K562 (cell line): Measurements from ENCODE around the gene PPM1N. TPM values are rescaled to one million over a fixed set of nuclear protein-coding genes. Genes with fewer than 3 reads are reported as not detected.

Source experiments
- ADNP ChIP-seq: fragments of 200-800 bp; sonication (Bioruptor generic); IDR thresholded peaks from 2 replicates; pipeline ENCODE4 v1.6.1; 2016; ENCODE audit warnings: missing genetic modification characterization, missing compliant biosample characterization
- CBFB ChIP-seq: sonication (generic); formaldehyde crosslinking; IDR thresholded peaks from 2 replicates; pipeline ENCODE4 v1.4.0; 2020; ENCODE audit warnings: mild to moderate bottlenecking, missing genetic modification reagents
- E2F8 ChIP-seq: fragments of 450-650 bp; IDR thresholded peaks from 2 replicates; pipeline ENCODE4 v1.7.1; 2018; ENCODE audit warnings: mild to moderate bottlenecking, low read depth; ENCODE audit not compliant: partially characterized antibody
- ID3 ChIP-seq, 2 experiments: fragments of 250-450 bp in 1 of 2; fragments of 450-650 bp in 1 of 2; sonication (Bioruptor Pico) in 1 of 2; IDR thresholded peaks; 2 replicates each; pipeline versions ENCODE4 v1.6.1 to v1.8.0; 2016 to 2021; ENCODE audit warnings: mild to moderate bottlenecking in 2 of 2, moderate library complexity in 2 of 2, missing compliant biosample characterization in 1 of 2, missing genetic modification characterization in 1 of 2
- MBD2 ChIP-seq: sonication (generic); IDR thresholded peaks from 2 replicates; pipeline ENCODE4 v1.6.1; 2016; ENCODE audit warnings: low read depth, borderline replicate concordance
- NCOA6 ChIP-seq: fragments of 450-650 bp; IDR thresholded peaks from 2 replicates; pipeline ENCODE4 v1.6.1; 2017; ENCODE audit warnings: mild to moderate bottlenecking
- NR3C1 ChIP-seq: sonication (generic); formaldehyde crosslinking; IDR thresholded peaks from 2 replicates; pipeline ENCODE4 v1.8.1; 2022; ENCODE audit warnings: missing genetic modification reagents
- PHB2 ChIP-seq: fragments of 450-650 bp; IDR thresholded peaks from 2 replicates; pipeline ENCODE4 v1.6.1; 2017; ENCODE audit warnings: low read depth
- POLR2G ChIP-seq: fragments of 200-400 bp; formaldehyde crosslinking; IDR thresholded peaks from 2 replicates; pipeline ENCODE4 v1.6.1; 2017; ENCODE audit warnings: low read depth, mild to moderate bottlenecking, antibody characterized with exemption, low read length, moderate library complexity
- SIN3A ChIP-seq, 2 experiments: fragments of 150-350 bp in 1 of 2; IDR thresholded peaks; 2 replicates each; pipeline ENCODE4 v1.6.1; 2011 to 2016; ENCODE audit warnings: borderline replicate concordance in 2 of 2, low read depth in 2 of 2, low read length in 2 of 2, mild to moderate bottlenecking in 2 of 2, moderate library complexity in 2 of 2; ENCODE audit not compliant: control insufficient read depth in 1 of 2
- SRSF3 ChIP-seq: fragments of 200-400 bp; formaldehyde crosslinking; IDR thresholded peaks from 2 replicates; pipeline ENCODE4 v1.6.1; 2016; ENCODE audit warnings: mild to moderate bottlenecking, low read length, moderate library complexity; ENCODE audit not compliant: insufficient read depth
- TCF7 ChIP-seq: sonication (generic); IDR thresholded peaks from 2 replicates; pipeline ENCODE4 v1.6.1; 2016; ENCODE audit warnings: antibody characterized with exemption, borderline replicate concordance
- TOE1 ChIP-seq, 2 experiments: fragments of 450-650 bp in 1 of 2; sonication (generic) in 1 of 2; formaldehyde crosslinking in 1 of 2; IDR thresholded peaks; 2 replicates each; pipeline versions ENCODE4 v1.7.1 to v1.8.0; 2016 to 2022; ENCODE audit warnings: borderline replicate concordance in 2 of 2, mild to moderate bottlenecking in 2 of 2, antibody characterized with exemption in 1 of 2, inconsistent platforms in 1 of 2, low read depth in 1 of 2, missing genetic modification reagents in 1 of 2, moderate library complexity in 1 of 2
- ZBTB11 ChIP-seq, 3 experiments: fragments of 200-800 bp in 1 of 3; fragments of 250-450 bp in 1 of 3; fragments of 450-650 bp in 1 of 3; sonication (Bioruptor Pico) in 1 of 3; sonication (Bioruptor generic) in 1 of 3; formaldehyde crosslinking in 1 of 3; IDR thresholded peaks; 2 replicates each; pipeline versions ENCODE4 v1.6.1 to v1.8.0; 2016 to 2022; ENCODE audit warnings: mild to moderate bottlenecking in 2 of 3, missing genetic modification characterization in 2 of 3, missing compliant biosample characterization in 1 of 3, moderate library complexity in 1 of 3
- ZNF232 ChIP-seq: sonication (generic); formaldehyde crosslinking; IDR thresholded peaks from 2 replicates; pipeline ENCODE4 v1.8.0; 2022; ENCODE audit warnings: mild to moderate bottlenecking, missing genetic modification reagents
- ZNF263 ChIP-seq: sonication (generic); formaldehyde crosslinking; IDR thresholded peaks from 2 replicates; pipeline ENCODE4 v1.8.0; 2022; ENCODE audit warnings: mild to moderate bottlenecking, missing genetic modification reagents, borderline replicate concordance
- ZNF431 ChIP-seq: sonication (generic); formaldehyde crosslinking; IDR thresholded peaks from 2 replicates; pipeline ENCODE4 v1.8.0; 2022; ENCODE audit warnings: mild to moderate bottlenecking, missing genetic modification reagents
- ZNF511 ChIP-seq: sonication (generic); formaldehyde crosslinking; IDR thresholded peaks from 2 replicates; pipeline ENCODE4 v1.8.0; 2022; ENCODE audit warnings: mild to moderate bottlenecking, missing genetic modification reagents
- ZNF584 ChIP-seq: fragments of 200-800 bp; sonication (Bioruptor generic); IDR thresholded peaks from 2 replicates; pipeline ENCODE4 v1.6.1; 2016; ENCODE audit warnings: low read depth, mild to moderate bottlenecking, missing genetic modification characterization, missing compliant biosample characterization
- polyA plus RNA-seq, 8 experiments: library from polyadenylated mRNA; depleted of rRNA in 4 of 8; stranded (reverse) in 5 of 8; unstranded in 3 of 8; fragments of >200 nt; fragmentation: Nextera tagmentation in 2 of 8; fragmentation: Illumina TruSeq in 1 of 8; extraction: Ambion mirVana in 2 of 8; extraction: Trizol in 1 of 8; gene quantifications; 2 replicates each; pipeline versions ENCODE4 v1.2.1 to v1.2.3, GENCODE V29; 2011 to 2014; ENCODE audit warnings: inconsistent platforms in 1 of 8, missing spikeins in 1 of 8
- total RNA-seq, 7 experiments: library from RNA; depleted of rRNA in 6 of 7; stranded (reverse); fragments of >200 nt in 6 of 7; fragmentation: Illumina TruSeq in 2 of 7; extraction: Trizol in 2 of 7; gene quantifications; 2 replicates each; pipeline versions ENCODE4 v1.2.1 to v1.2.3, GENCODE V29; 2011 to 2021; ENCODE audit warnings: low replicate concordance in 1 of 7

Gene PPM1N
- total and polyA plus RNA-seq, 9 of the 15 experiments (the other 6 are each of a cell fraction or from before 2014, with no cell fraction given): 4.5 to 15.6 (median 8.7) TPM

- TF ChIP-seq ID3 (CRISPR knock-in tag; IDR thresholded peaks at IDR 0.05) (no peak), ID3 (tag; IDR thresholded peaks at IDR 0.05) (0 out of 2 replicates have a peak, but pooled peaks have one; percentile 40), CBFB (CRISPR knock-in tag) (no peak), ZNF431 (CRISPR knock-in tag) (peak; percentile 63; the same call in 1 of the 2 replicates), TCF7 (no peak), NR3C1 (CRISPR knock-in tag) (peak; percentile 95), SRSF3 (no peak), TOE1 (IDR thresholded peaks at IDR 0.05; ENCODE audit: borderline replicate concordance) (no peak), TOE1 (CRISPR knock-in tag; IDR thresholded peaks at IDR 0.05; ENCODE audit: borderline replicate concordance, low read depth) (0 out of 2 replicates have a peak, but pooled peaks have one; percentile 24), ADNP (no peak), ZNF584 (0 out of 2 replicates have a peak, but pooled peaks have one; percentile 61), ZNF263 (CRISPR knock-in tag) (peak; percentile 81), ZNF511 (CRISPR knock-in tag) (peak; percentile 98), ZNF232 (peak; percentile 92), MBD2 (no peak), SIN3A (IDR thresholded peaks at IDR 0.05; ENCODE audit: borderline replicate concordance in 2 of 2, control insufficient read depth in 1 of 2, low read depth in 2 of 2, low read length in 2 of 2) (peak; percentile 83 to 97; a peak in 2 of 4 replicates), E2F8 (no peak), PHB2 (no peak), ZBTB11 (CRISPR knock-in tag; IDR thresholded peaks at IDR 0.05) (no peak), NCOA6 (no peak), POLR2G (peak; percentile 43; the same call in 1 of the 2 replicates)
Measured at GRCh38 chr19:45496349-45496953, 1.8 kb upstream of the PPM1N start (continued).
